Epidermal melanocyte (primary cell): ENCODE results near the gene CENPV.
"Not testable (repeated sequence)": the region's sequence is repeated elsewhere in the genome, so short reads cannot be mapped to it uniquely, and the experiment has no call there.

Experiments
- DNase-seq: peaks from one replicate; pipeline ENCODE4 v3.0.0; 2011; ENCODE audit warnings: low spot score; ENCODE audit not compliant: insufficient read length

CENPV gene

GRCh38 chr17:16313139-16314090 is 39.9 kb downstream of the CENPV start:
- no peak for DNase-seq

- not testable (repeated sequence) for DNase-seq
Observed at GRCh38 chr17:16312061-16312460, 41.2 kb downstream of the CENPV start.

- no peak for DNase-seq
Observed at GRCh38 chr17:16306211-16306610, 47.1 kb downstream of the CENPV start.

- no peak for DNase-seq
Observed at GRCh38 chr17:16304830-16305229, 48.4 kb downstream of the CENPV start.

- DNase-seq, result no peak
Observed at GRCh38 chr17:16302856-16303255, 50.4 kb downstream of the CENPV start.

- no peak for DNase-seq
Observed at GRCh38 chr17:16301963-16302855, 51.1 kb downstream of the CENPV start.

GRCh38 chr17:16300554-16300953 is 52.7 kb downstream of the CENPV start:
- no peak for DNase-seq

- no peak for DNase-seq
Observed at GRCh38 chr17:16298140-16298662, 55.1 kb downstream of the CENPV start.

GRCh38 chr17:16297367-16298139 is 55.7 kb downstream of the CENPV start:
- DNase-seq, result no peak

- DNase-seq, result not testable (repeated sequence)
Observed at GRCh38 chr17:16296072-16296471, 57.2 kb downstream of the CENPV start.

GRCh38 chr17:16294560-16294959 is 58.7 kb downstream of the CENPV start:
- no peak for DNase-seq

- DNase-seq, result no peak
Observed at GRCh38 chr17:16293931-16294330, 59.3 kb downstream of the CENPV start.
